NCI-H1436 treated with DMSO at 0.1 percent for 48 hours (cell line): Measurements from ENCODE around the gene SSU72.
"Not testable (repeated sequence)": the region's sequence is repeated elsewhere in the genome, so short reads cannot be mapped to it uniquely, and the experiment has no call there.

Experiments used
- DNase-seq: peaks from one replicate; lab custom pipeline; 2025; lab: John Stamatoyannopoulos, UW

Gene SSU72

GRCh38 chr1:1558591-1558990 is 16.1 kb downstream of the SSU72 start:
- DNase-seq: no peak

- not testable (repeated sequence) for DNase-seq
Observed at GRCh38 chr1:1557688-1558087, 17.0 kb downstream of the SSU72 start.

GRCh38 chr1:1556961-1557360 is 17.7 kb downstream of the SSU72 start:
- DNase-seq: not testable (repeated sequence)

GRCh38 chr1:1556505-1556904 is 18.2 kb downstream of the SSU72 start:
- no peak for DNase-seq

- no peak for DNase-seq
Observed at GRCh38 chr1:1554926-1555915, 19.4 kb downstream of the SSU72 start.

DNA sequence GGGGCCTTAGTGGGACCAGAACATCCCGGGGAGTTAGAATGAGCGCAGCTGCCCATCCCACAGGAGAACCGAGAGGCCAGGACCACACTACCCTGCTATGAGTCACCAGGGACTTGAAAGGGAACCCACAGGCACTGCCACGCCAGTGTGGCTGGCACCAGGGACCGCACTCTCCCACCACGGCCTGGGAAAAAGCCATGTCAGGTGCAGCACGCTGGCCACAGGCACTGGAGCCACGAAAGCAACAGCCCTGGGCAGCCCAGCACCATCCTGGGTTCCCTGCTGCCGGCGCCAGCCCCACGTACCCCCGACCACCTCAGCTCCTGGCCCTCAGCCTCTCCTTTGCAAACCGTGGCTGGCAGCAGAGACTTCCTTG is 20.1 kb downstream of the SSU72 start:
- DNase-seq: no peak

- no peak for DNase-seq
Observed at GRCh38 chr1:1553821-1554494, 20.7 kb downstream of the SSU72 start.

DNA sequence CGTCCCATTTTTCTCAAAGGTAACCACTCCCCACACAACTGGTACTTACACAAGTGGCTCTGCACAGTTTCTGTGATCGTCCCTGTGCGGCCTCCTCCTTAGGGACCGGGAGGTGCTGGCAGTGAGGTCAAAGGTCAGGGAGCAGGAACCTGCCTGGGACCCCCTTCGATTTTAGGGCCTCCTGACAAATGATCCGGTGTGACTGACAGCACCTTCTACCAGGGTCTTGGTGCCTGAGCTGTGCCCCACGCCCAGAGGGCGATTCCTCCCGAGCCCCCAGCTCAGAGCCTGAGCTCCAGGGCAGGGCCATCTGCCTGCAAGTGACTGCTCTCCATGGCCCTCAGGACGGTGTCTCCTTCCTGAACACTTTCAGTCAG is 22.4 kb downstream of the SSU72 start:
- no peak for DNase-seq

GRCh38 chr1:1551524-1552262 is 23.0 kb downstream of the SSU72 start:
- no peak for DNase-seq

DNA sequence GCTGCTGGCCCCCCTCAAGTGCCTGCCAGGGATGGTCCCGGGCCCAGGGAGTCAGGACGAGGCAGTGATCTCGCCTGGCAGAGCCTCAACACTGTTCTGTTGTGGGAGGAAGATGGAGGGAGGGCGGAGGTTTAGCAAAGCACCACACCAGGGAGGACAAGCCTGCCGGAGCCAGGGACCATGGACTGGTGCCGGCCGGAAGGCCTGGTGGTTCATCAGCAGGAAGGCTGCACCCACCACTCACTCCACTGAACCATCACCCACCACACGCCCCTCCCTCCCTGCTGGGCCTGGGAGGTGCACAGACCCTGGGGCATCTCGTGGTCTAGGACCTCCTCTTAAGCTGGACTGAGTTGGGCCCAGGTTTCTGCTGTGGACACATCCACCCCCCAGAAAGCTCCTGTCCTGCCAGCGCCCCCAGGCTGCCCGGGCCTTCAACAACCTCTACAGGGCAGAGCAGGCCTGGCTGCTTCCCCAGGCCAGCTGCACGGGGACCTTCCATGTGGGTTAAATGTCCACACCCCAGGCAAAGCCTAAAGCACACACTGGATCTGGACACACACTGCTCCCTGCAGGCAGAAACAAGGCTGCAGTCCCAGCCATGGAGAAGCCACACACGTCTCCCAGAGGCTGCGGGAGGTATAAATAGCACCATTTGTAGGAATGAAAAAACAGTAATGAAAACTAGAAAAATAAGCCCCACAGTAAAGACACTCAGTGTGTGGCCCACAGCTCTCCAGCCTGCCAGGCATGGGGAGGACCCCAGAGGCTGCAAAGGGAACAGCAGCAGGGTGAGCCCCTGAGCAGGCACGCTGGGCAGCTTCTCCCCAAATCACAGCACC is 23.9 kb downstream of the SSU72 start:
- DNase-seq: no peak

- no peak for DNase-seq
Observed at GRCh38 chr1:1550087-1550486, 24.6 kb downstream of the SSU72 start.

DNA sequence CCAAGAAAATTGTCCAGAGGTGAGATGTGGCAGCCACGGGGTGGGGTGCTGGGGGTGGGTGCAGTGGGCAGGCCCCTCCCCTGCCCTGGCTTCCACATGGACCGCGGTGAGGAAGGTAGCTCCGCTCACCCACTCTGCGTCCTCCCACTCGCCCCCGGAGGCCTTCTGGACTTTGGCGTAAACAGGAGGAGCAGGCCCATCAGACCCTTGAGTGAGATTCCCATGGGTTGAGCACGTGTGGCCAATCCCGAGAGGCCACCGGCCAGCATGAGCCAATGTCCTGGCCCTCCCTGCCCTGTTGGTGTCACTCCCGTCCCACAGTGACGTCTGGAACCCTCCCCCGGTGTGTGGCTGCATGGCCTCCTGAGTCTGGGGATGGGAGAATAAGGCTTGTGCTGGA is 26.1 kb downstream of the SSU72 start:
- DNase-seq: no peak

DNA sequence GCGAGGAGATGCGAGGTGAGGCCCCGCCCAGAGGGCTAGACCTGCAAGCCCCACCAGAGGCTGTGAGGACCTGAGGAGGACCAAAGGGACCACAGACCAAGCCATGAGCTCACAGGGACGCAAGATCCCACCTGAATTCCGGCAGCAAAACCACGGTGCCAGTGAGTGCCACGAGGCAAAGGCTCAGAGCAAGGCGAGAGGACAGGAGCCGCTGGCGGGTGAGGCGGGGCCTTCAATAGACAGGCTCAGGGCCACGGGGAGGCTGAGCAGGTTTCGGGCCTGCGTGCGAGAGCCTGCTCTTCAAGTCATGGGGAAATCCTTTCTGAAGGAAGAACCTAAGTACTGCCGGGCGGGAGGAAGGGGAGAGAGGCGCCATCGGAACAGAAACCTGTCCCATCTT is 27.2 kb downstream of the SSU72 start:
- no peak for DNase-seq

GRCh38 chr1:1547011-1547410 is 27.7 kb downstream of the SSU72 start:
- DNase-seq: no peak

DNA sequence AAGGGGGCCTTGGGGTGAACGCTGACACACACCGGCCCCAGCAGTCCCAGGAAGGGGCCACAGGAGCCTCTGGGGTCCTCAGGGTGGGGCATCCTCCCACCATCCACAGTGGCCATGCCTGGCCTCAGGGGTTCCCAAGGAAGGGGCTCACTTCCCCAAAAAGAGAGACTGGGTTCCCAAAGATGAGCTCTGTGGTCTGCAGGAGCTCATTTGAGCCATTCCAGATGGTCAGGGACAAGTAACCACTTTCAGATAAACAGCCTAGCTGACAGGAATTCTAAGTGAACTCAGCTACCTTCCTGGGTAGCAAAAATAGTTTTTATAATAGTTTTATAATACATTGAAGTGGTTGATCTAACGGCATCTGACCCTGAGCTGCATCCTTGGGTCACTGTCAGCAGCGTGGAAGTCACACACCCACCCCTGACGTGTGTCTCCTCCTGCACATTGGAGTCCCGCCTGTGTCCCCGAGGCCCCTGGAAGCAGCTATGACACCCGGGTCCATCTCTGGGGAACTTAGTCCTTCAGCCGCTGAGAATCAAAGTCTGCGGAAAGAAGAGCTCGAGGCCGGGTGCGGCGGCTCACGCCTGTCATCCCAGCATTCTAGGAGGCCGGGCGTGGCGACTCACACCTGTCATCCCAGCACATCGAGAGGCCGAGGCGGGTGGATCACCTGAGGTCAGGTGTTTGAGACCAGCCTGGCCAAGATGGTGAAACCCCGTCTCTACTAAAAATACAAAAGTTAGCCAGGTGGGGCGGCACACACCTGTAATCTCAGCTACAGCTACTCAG is 28.5 kb downstream of the SSU72 start:
- DNase-seq: no peak

DNA sequence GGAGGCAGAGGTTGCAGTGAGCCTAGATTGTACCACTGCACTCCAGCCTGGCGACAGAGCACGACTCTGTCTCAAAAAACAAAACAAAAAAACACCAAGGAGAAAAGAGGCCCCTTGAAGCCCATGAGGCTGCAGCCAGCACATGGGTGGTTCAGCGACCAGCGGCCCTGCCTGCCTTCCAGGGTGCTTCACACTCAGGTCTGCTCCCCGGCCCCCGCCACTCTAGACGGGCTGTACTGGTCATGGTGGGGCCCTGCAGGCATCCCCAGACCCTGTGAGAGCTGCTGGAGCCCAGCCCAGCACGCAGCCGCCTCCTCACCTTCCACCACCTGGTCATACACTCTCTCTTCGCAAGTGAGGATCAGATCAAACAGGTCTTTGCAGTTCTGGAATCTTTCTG is 30.1 kb downstream of the SSU72 start:
- DNase-seq: no peak

DNA sequence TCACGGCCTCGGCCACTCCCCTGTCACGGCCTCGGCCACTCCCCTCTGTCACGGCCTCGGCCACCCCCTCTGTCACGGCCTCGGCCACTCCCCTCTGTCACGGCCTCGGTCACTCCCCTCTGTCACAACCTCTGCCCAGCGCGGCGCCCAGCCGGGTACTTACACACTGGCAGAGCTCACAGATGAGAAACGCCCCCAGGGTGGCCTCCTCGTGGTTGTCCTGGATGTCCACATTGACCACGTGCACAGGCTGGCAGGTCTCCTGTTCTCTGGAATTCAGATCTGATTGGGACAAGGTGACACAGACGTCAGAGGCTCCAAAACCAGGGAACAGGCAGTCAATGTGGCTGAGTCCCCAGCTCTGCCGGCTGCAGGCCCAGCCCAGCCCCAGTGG is 31.0 kb downstream of the SSU72 start:
- no peak for DNase-seq

DNA sequence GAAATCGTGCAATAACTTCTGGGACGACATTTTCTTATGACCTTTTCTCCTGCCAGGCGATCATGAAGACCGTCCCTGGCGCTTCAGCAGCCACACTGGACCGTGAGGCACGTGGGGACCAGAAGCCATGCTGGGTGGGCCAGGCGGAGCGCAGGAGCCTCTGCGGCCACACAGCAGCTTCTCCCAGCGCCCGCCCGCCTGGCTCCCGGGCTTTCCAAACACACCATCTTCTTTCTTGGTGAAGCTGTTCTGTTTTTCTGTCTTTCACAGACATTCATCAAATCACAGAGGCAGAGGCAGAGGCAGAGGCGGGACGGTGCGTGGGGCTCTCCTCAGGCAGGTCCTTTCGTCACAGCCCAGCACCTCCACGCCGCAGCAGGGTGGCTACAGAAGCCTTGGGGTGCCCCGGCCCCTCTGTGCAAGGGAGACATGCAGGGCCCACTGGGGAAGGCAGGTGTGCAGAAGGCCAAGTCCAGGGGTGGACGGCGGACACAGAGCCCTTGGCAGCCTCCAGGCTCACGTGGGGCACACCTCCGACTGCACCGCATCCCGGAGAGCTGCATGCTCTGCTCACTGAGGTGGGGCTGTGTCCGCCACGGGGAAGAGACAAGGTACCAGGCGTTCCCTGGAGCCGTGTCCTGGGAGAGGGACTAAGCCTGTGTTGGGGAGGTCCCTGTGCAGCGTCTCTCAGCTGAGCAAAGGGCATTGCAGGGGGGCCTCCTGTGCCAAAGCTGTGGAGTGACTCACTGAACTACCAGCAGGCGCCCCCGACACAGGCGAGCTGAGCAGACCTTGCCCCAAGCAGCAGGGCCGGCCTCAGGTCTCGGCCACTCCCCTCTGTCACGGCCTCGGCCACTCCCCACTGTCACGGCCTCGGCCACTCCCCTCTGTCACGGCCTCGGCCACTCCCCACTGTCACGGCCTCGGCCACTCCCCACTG is 31.6 kb downstream of the SSU72 start:
- DNase-seq: no peak

DNA sequence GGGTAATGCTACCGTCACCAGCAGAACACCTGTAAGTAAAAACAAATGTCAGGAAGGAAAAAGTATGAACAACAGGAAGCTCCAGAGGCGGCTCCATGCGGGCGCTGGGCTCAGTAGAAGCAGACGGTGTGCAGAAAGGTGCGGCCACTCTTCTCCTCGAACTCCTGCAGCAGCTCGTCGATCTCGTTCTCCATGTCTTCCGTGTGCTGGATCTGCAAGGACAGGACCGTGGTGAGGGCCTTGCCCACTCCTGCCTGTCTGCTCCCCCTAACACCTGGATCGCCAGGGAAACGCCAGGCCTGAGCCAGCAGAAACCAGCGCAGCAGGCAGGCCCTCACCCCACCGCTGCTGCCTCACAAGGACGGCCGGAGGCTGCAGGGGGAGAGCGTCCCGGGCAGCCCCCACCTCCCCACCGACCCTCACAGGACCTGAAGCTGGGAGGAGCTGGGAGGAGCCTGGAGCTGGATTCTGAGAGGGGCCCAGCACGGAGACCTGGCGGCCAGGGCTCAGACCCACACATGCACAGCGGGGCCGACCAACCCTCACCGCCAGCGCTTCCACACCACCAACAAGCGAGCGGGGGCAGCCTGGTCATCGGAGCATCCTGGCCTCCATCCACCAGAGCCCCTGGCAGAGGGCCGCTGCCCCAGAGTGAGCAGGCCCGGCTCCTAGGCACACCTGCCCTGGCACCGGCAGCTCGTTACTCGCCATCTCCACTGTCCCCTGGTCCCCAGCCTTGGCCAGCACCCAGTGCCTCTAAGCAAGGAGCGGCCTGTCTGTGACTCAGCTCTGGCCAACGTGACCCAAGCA is 32.5 kb downstream of the SSU72 start:
- no peak for DNase-seq
